RPMI8226 (cell line): ENCODE measurements around the gene PLLP.

Experiments
- DNase-seq: peaks from one replicate; pipeline ENCODE4 v3.0.0-alpha.2; 2015

PLLP gene

DNA sequence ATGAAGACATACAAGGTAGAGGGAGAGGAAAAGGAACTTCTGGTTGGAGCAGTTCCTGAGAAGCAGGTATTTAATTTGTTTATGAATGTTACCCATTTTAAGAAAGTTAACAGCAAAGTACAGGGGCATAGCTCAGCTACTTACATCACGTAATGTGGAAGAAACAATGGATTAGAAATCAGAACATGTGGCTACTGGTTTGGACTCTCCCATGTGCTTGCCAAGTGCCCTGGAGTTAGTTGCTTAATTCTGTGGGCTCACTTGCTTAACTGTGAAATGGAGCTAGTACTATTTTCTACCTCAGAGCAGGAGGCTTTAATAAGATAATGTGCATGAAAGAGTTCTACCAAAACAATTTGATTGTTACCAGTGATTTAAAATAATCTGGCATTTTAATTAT lies 71.0 kb downstream of the PLLP start:
- DNase-seq, result no peak

DNA sequence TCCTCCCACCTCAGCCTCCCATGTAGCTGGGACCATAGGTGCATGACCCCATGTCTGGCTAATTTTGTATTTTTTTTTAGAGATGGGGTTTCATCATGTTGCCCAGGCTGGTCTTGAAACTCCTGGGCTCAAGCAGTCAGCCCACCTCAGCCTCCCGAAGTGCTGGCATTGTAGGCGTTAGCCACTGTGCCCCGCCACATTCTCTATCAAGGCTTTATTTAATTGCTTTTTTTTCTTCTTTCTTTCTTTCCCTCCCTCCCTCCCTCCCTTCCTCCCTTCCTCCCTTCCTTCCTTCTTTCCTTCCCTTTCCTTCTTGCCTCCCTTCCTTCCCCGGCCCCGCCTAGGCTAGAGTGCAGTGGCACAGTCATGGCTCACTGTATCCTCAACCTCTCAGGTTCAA lies 74.7 kb downstream of the PLLP start:
- no peak for DNase-seq

DNA sequence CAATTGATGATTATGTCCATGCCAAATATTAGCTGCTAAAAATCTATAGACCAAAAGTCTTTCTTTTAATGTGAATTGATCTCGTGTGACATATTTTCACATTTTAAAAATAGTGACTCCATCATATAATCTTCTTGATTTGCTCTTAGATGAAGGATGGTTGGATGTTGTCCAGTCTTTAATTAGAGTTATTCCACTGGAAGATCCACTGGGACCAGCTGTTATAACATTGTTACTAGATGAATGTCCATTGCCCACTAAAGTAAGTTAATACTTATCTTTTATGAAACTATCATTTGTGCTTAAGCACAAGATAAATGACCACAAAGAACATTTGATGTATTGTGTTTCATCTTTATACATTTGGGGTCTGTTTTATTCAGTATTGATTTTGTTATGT lies 75.5 kb downstream of the PLLP start:
- no peak for DNase-seq
